ENCODE data around the gene PSTPIP2. TPM values are rescaled to one million over a fixed set of nuclear protein-coding genes. Genes with fewer than 3 reads are reported as not detected.
A peak's percentile ranks its signal among the peaks of the same experiment; 100 is the strongest.

PSTPIP2 gene
- total RNA-seq, 4 donors from 2014 or later: 9.3 to 12.4 (median 11.1) TPM

- intact Hi-C loops (cut with DNase I; ENCODE audit: low total_unique reads): no loop called here
- DNase-seq (ENCODE audit: low spot score in 2 of 2): peak in 1 of 2 donors; percentile 75
- TF ChIP-seq POLR2A (IDR thresholded peaks at IDR 0.05): no peak
- TF ChIP-seq CTCF (IDR thresholded peaks at IDR 0.05): no peak
- 94% methylated on average over 8 of the region's 8 CpGs for WGBS, 2 donors
- no peak overlapping the region for H3K4me3 ChIP-seq (ENCODE audit: low read depth, poor library complexity, severe bottlenecking)
Observed at GRCh38 chr18:46099463-46099862, 27.4 kb upstream of the PSTPIP2 start.

- no peak for TF ChIP-seq CTCF (IDR thresholded peaks at IDR 0.05)
- TF ChIP-seq POLR2A (IDR thresholded peaks at IDR 0.05): no peak
- DNase-seq (ENCODE audit: low spot score in 2 of 2): no peak
- H3K4me3 ChIP-seq (ENCODE audit: low read depth, poor library complexity, severe bottlenecking): no peak overlapping the region
- 16 to 22% methylated on average over 14 to 16 of the region's 16 CpGs for WGBS, 2 donors
- intact Hi-C loops (cut with DNase I; ENCODE audit: low total_unique reads): no loop called here
Observed at GRCh38 chr18:46098616-46098933, 26.5 kb upstream of the PSTPIP2 start.

- H3K4me3 ChIP-seq (ENCODE audit: low read depth, poor library complexity, severe bottlenecking): peak within 1 kb of the TSS; percentile 86
- TF ChIP-seq POLR2A (IDR thresholded peaks at IDR 0.05) (no peak), CTCF (IDR thresholded peaks at IDR 0.05) (no peak)
- intact Hi-C loops (cut with DNase I; ENCODE audit: low total_unique reads): no loop called here
- WGBS, 2 donors: 0 to 1% methylated on average over 44 to 47 of the region's 53 CpGs
- peak; percentile 89 to 97 for DNase-seq (ENCODE audit: low spot score in 2 of 2)
Observed at GRCh38 chr18:46097801-46098615, 25.9 kb upstream of the PSTPIP2 start, which contains the start of gene ATP5F1A. TSS of gene ATP5F1A (minus strand) at chr18:46098296. CDS start at chr18:46098231, 65 bp downstream.

GRCh38 chr18:46097431-46097800, 25.4 kb upstream of the PSTPIP2 start:
- no peak for DNase-seq (ENCODE audit: low spot score in 2 of 2)
- intact Hi-C loops (cut with DNase I; ENCODE audit: low total_unique reads): no loop called here
- TF ChIP-seq POLR2A (IDR thresholded peaks at IDR 0.05) (no peak), CTCF (IDR thresholded peaks at IDR 0.05) (no peak)
- H3K4me3 ChIP-seq (ENCODE audit: low read depth, poor library complexity, severe bottlenecking): peak overlapping the region; percentile 86
- 0 to 1% methylated on average over 8 of the region's 8 CpGs for WGBS, 2 donors

GRCh38 chr18:46096651-46097300, 24.7 kb upstream of the PSTPIP2 start:
- peak in 1 of 2 donors; percentile 84 for DNase-seq (ENCODE audit: low spot score in 2 of 2)
- peak overlapping the region; percentile 86 for H3K4me3 ChIP-seq (ENCODE audit: low read depth, poor library complexity, severe bottlenecking)
- intact Hi-C loops (cut with DNase I; ENCODE audit: low total_unique reads): no loop called here
- TF ChIP-seq CTCF (IDR thresholded peaks at IDR 0.05) (no peak), POLR2A (IDR thresholded peaks at IDR 0.05) (no peak)
- WGBS, 2 donors: 42 to 58% methylated on average over 22 of the region's 22 CpGs
